ENCODE results near the gene PDGFB. TPM values are rescaled to one million over a fixed set of nuclear protein-coding genes. Genes with fewer than 3 reads are reported as not detected.

Gene PDGFB
- total RNA-seq, 6 donors from 2014 or later, result 15.4 to 41.7 (median 24.1) TPM

GRCh38 chr22:39264349-39265038, 19.7 kb upstream of the PDGFB start:
- peak overlapping the region in 1 of 4 donors; percentile 58 for H3K27ac ChIP-seq
- no peak overlapping the region for H3K4me3 ChIP-seq
- 65 to 74% methylated on average over 11 to 13 of the region's 13 CpGs for WGBS, 2 donors
- peak in 1 of 2 donors; percentile 52 for DNase-seq
- peaks cover 0 to 12% (median 7%) of the 10 kb centered on the region in 4 donors for H3K9me3 ChIP-seq
- peak; percentile 7 to 74 for ATAC-seq (ENCODE audit: low FRiP score in 2 of 2)
- no peaks in the 10 kb centered on the region for H3K36me3 ChIP-seq
- TF ChIP-seq POLR2A (IDR thresholded peaks at IDR 0.05), result no peak
- TF ChIP-seq CTCF (IDR thresholded peaks at IDR 0.05), result no peak
- TF ChIP-seq POLR2AphosphoS5 (IDR thresholded peaks at IDR 0.05), result no peak
- TF ChIP-seq EP300 (IDR thresholded peaks at IDR 0.05), result no peak
- peaks cover 0 to 2% (median 0%) of the 10 kb centered on the region in 4 donors for H3K4me1 ChIP-seq
- H3K27me3 ChIP-seq, result no peaks in the 10 kb centered on the region

- Histone ChIP-seq H3K4me3 (no peak overlapping the region), H3K27me3 (no peaks in the 10 kb centered on the region), H3K4me1 (no peaks in the 10 kb centered on the region), H3K9me3 (peaks cover 0 to 12% (median 7%) of the 10 kb centered on the region in 4 donors), H3K36me3 (no peaks in the 10 kb centered on the region), H3K27ac (peak overlapping the region in 1 of 4 donors; percentile 58)
- WGBS, 2 donors, result 84 to 92% methylated on average over 9 to 10 of the region's 10 CpGs
- no peak for DNase-seq
- ATAC-seq (ENCODE audit: low FRiP score in 2 of 2), result no peak
- TF ChIP-seq POLR2A (IDR thresholded peaks at IDR 0.05), result no peak
- no peak for TF ChIP-seq POLR2AphosphoS5 (IDR thresholded peaks at IDR 0.05)
- TF ChIP-seq EP300 (IDR thresholded peaks at IDR 0.05), result no peak
- no peak for TF ChIP-seq CTCF (IDR thresholded peaks at IDR 0.05)
These were observed 19.0 kb upstream of the PDGFB start for GRCh38 chr22:39263626-39264348.

GRCh38 chr22:39259666-39260065, 14.9 kb upstream of the PDGFB start:
- Histone ChIP-seq H3K9me3 (peaks cover 0 to 12% (median 7%) of the 10 kb centered on the region in 4 donors), H3K4me1 (peaks cover 5 to 14% (median 12%) of the 10 kb centered on the region in 4 donors), H3K27ac (no peak overlapping the region), H3K27me3 (no peaks in the 10 kb centered on the region), H3K36me3 (no peaks in the 10 kb centered on the region), H3K4me3 (no peak overlapping the region)
- DNase-seq, result no peak
- WGBS, 2 donors, result 64 to 72% methylated on average over 3 to 4 of the region's 4 CpGs
- TF ChIP-seq POLR2A (IDR thresholded peaks at IDR 0.05), result no peak
- TF ChIP-seq CTCF (IDR thresholded peaks at IDR 0.05), result no peak
- TF ChIP-seq POLR2AphosphoS5 (IDR thresholded peaks at IDR 0.05), result no peak
- TF ChIP-seq EP300 (IDR thresholded peaks at IDR 0.05), result no peak
- no peak for ATAC-seq (ENCODE audit: low FRiP score in 2 of 2)

GRCh38 chr22:39257901-39258475, 13.2 kb upstream of the PDGFB start:
- Histone ChIP-seq H3K27me3 (no peaks in the 10 kb centered on the region), H3K4me3 (no peak overlapping the region), H3K4me1 (peaks cover 22 to 30% (median 29%) of the 10 kb centered on the region in 4 donors), H3K9me3 (peaks cover 0 to 12% (median 7%) of the 10 kb centered on the region in 4 donors), H3K36me3 (no peaks in the 10 kb centered on the region), H3K27ac (no peak overlapping the region)
- ATAC-seq (ENCODE audit: low FRiP score in 2 of 2) (no peak), DNase-seq (peak in 1 of 2 donors; percentile 54)
- TF ChIP-seq POLR2AphosphoS5 (IDR thresholded peaks at IDR 0.05), result no peak
- no peak for TF ChIP-seq EP300 (IDR thresholded peaks at IDR 0.05)
- TF ChIP-seq POLR2A (IDR thresholded peaks at IDR 0.05), result no peak
- TF ChIP-seq CTCF (IDR thresholded peaks at IDR 0.05), result no peak
- WGBS, 2 donors, result 70 to 84% methylated on average over 4 to 14 of the region's 16 CpGs

All from upper lobe of left lung (tissue), 6 donors.